Endothelial cell of umbilical vein (primary cell): ENCODE results near the gene HTRA1. TPM values are rescaled to one million over a fixed set of nuclear protein-coding genes. Genes with fewer than 3 reads are reported as not detected.
A peak's percentile ranks its signal among the peaks of the same experiment; 100 is the strongest.

Experiments used
- BruUV-seq: library from RNA; stranded (reverse); fragments of 400-500 nt; replicated peaks from 2 replicates; lab custom pipeline; 2021; lab: Mats Ljungman, UMichigan
- CTCF ChIA-PET: fragments of 300-600, 350-600 bp; sonication (Branson Sonifier 250); formaldehyde crosslinking; loops from one replicate; lab custom pipeline; 2021; ENCODE audit warnings: antibody characterized with exemption, inconsistent platforms; lab: Charles Lee
- POLR2A ChIA-PET: fragments of 300-600, 350-600 bp; sonication (Branson Sonifier 250); formaldehyde crosslinking; loops from one replicate; lab custom pipeline; 2021; ENCODE audit warnings: antibody characterized with exemption, inconsistent platforms; lab: Charles Lee
- DNase-seq: peaks from one replicate; pipeline ENCODE4 v3.0.0-alpha.2; 2011; ENCODE audit warnings: low read depth, low spot score
- FAIRE-seq: peaks from 2 replicates; lab custom pipeline; 2011; peaks lifted over from hg19 to GRCh38; lab: Jason Lieb, UNC
- H2AFZ ChIP-seq: 2 replicates; pipeline ENCODE4 v1.6.0; 2012; ENCODE audit warnings: low read depth, low read length, control low read depth, inconsistent platforms
- H3K27ac ChIP-seq: 2 replicates; pipeline ENCODE4 v1.5.1; 2011; ENCODE audit warnings: low read depth, mild to moderate bottlenecking, control low read depth, low read length, moderate library complexity; ENCODE audit not compliant: insufficient read depth
- H3K27me3 ChIP-seq, 2 experiments: 2 replicates each; pipeline versions ENCODE4 v1.6.0 to v1.6.1; 2011; ENCODE audit warnings: low read length in 2 of 2, mixed read lengths in 1 of 2; ENCODE audit not compliant: control insufficient read depth in 2 of 2, insufficient read depth in 2 of 2
- H3K36me3 ChIP-seq, 2 experiments: 2 replicates in 1 of 2; 3 replicates in 1 of 2; pipeline ENCODE4 v1.5.1; 2011; ENCODE audit warnings: low read length in 2 of 2, mild to moderate bottlenecking in 1 of 2, moderate library complexity in 1 of 2; ENCODE audit not compliant: control insufficient read depth in 2 of 2, insufficient read depth in 2 of 2; ENCODE audit errors: extremely low read depth in 1 of 2
- H3K4me1 ChIP-seq: 3 replicates; pipeline ENCODE4 v1.5.1; 2011; ENCODE audit warnings: mild to moderate bottlenecking, low read length; ENCODE audit not compliant: control insufficient read depth, insufficient read depth; ENCODE audit errors: extremely low read depth
- H3K4me2 ChIP-seq: 2 replicates; pipeline ENCODE4 v1.6.1; 2011; ENCODE audit warnings: low read length, control low read depth, mixed read lengths; ENCODE audit not compliant: insufficient read depth
- H3K4me3 ChIP-seq, 3 experiments: fragments of 200-600 bp in 1 of 3; sonication (generic), shearing (Covaris generic) in 1 of 3; replicated peaks in 1 of 3; 2 replicates each; pipeline ENCODE4 v1.5.1; 2011 to 2016; ENCODE audit warnings: control low read depth in 3 of 3, low read length in 3 of 3, mild to moderate bottlenecking in 2 of 3, inconsistent platforms in 1 of 3, low read depth in 1 of 3, moderate library complexity in 1 of 3; ENCODE audit not compliant: insufficient read depth in 1 of 3
- H3K79me2 ChIP-seq: 2 replicates; pipeline ENCODE4 v1.6.0; 2012; ENCODE audit warnings: low read length, inconsistent platforms; ENCODE audit not compliant: control insufficient read depth, insufficient read depth
- H3K9ac ChIP-seq: replicated peaks from 2 replicates; pipeline ENCODE3; 2011; ENCODE audit warnings: low read length, control low read depth; ENCODE audit not compliant: insufficient read depth; ENCODE audit errors: extremely low read depth
- H3K9me1 ChIP-seq: replicated peaks from 3 replicates; pipeline ENCODE4 v1.6.0; 2011; ENCODE audit warnings: mild to moderate bottlenecking, low read length; ENCODE audit not compliant: control insufficient read depth, insufficient read depth; ENCODE audit errors: extremely low read depth
- H3K9me3 ChIP-seq: replicated peaks from 2 replicates; pipeline ENCODE4 v1.5.1; 2012; ENCODE audit warnings: low read length, inconsistent platforms; ENCODE audit not compliant: control insufficient read depth, insufficient read depth
- H4K20me1 ChIP-seq: replicated peaks from 2 replicates; pipeline ENCODE3; 2011; ENCODE audit warnings: mild to moderate bottlenecking, low read length; ENCODE audit not compliant: control insufficient read depth, insufficient read depth; ENCODE audit errors: extremely low read depth
- CTCF ChIP-seq, 2 donors: IDR thresholded peaks; 1 replicate in 1 of 2; 2 replicates in 1 of 2; pipeline ENCODE4 v1.5.1; 2011; ENCODE audit warnings: low read length in 2 of 2, mild to moderate bottlenecking in 2 of 2, moderate library complexity in 2 of 2, control low read depth in 1 of 2, inconsistent platforms in 1 of 2, low read depth in 1 of 2; ENCODE audit not compliant: insufficient read depth in 1 of 2; ENCODE audit errors: extremely low read depth in 1 of 2
- EZH2 ChIP-seq: IDR thresholded peaks from 2 replicates; pipeline ENCODE4 v1.6.1; 2012; ENCODE audit warnings: borderline replicate concordance, low read depth, mild to moderate bottlenecking, moderate library complexity, low read length, inconsistent platforms; ENCODE audit not compliant: severe bottlenecking
- FOS ChIP-seq: IDR thresholded peaks from 2 replicates; pipeline ENCODE4 v1.6.1; 2011; ENCODE audit warnings: mild to moderate bottlenecking, low read length, moderate library complexity, borderline replicate concordance; ENCODE audit not compliant: insufficient read depth
- GATA2 ChIP-seq: IDR thresholded peaks from 2 replicates; pipeline ENCODE4 v1.7.0; 2011; ENCODE audit warnings: low read depth, mild to moderate bottlenecking, moderate library complexity, mixed read lengths, low read length; ENCODE audit not compliant: insufficient read length, insufficient read depth
- JUN ChIP-seq: IDR thresholded peaks from 2 replicates; pipeline ENCODE4 v1.6.1; 2011; ENCODE audit warnings: borderline replicate concordance, low read depth; ENCODE audit not compliant: insufficient read length, insufficient read depth
- MAX ChIP-seq: IDR thresholded peaks from 2 replicates; pipeline ENCODE4 v1.6.1; 2011; ENCODE audit not compliant: insufficient read depth, insufficient read length
- MYC ChIP-seq: IDR thresholded peaks from one replicate; pipeline ENCODE4 v1.6.1; 2011; ENCODE audit warnings: mild to moderate bottlenecking, low read depth, low read length
- POLR2A ChIP-seq: IDR thresholded peaks from 2 replicates; pipeline ENCODE4 v1.6.1; 2012; ENCODE audit warnings: low read depth, mild to moderate bottlenecking, control low read depth, low read length
- POLR2AphosphoS5 ChIP-seq: IDR thresholded peaks from 2 replicates; pipeline ENCODE4 v1.6.1; 2012; ENCODE audit warnings: low read depth, mild to moderate bottlenecking, control low read depth, low read length, moderate library complexity; ENCODE audit not compliant: insufficient read depth
- dilution Hi-C: fragments of 300-500 bp; cut with MboI; formaldehyde crosslinking; loops from one replicate; pipeline ENCODE4 v1.15.0; 2019; ENCODE audit warnings: low sequenced_read_pairs; ENCODE audit not compliant: extremely low pct_ligation_motif_present
- intact Hi-C: fragments of 100-400 bp; cut with micrococcal nuclease; formaldehyde crosslinking; loops from one replicate; pipeline ENCODE4 v1.10.0; 2022
- polyA plus RNA-seq, 4 experiments: library from polyadenylated mRNA; depleted of rRNA in 3 of 4; stranded (reverse) in 3 of 4; unstranded in 1 of 4; fragments of >200 nt; gene quantifications; 2 replicates each; pipeline versions ENCODE4 v1.2.1 to v1.2.3, GENCODE V29; 2011 to 2012; ENCODE audit warnings: missing spikeins in 1 of 4
- total RNA-seq: library from RNA; stranded (reverse); gene quantifications from 2 replicates; pipeline ENCODE4 v1.2.3, GENCODE V29; 2021

The HTRA1 gene
- total and polyA plus RNA-seq, 2 donors (not counting 3 experiments of a cell fraction or from before 2014, with no cell fraction given), result 192 to 270 TPM

GRCh38 chr10:122558452-122558851, 97.1 kb downstream of the HTRA1 start:
- dilution Hi-C loops (no loop called here), intact Hi-C loops (no loop called here)
- no peak overlapping the region for H2AFZ ChIP-seq
- BruUV-seq, result no TSS peak
- H3K79me2 ChIP-seq, result no peaks in the 10 kb centered on the region
- no peak overlapping the region for H3K27ac ChIP-seq
- peaks cover 17 to 27% of the 10 kb centered on the region in 2 experiments for H3K27me3 ChIP-seq
- H3K9me1 ChIP-seq, result no peaks in the 10 kb centered on the region
- no peak for DNase-seq
- H3K4me1 ChIP-seq, result no peaks in the 10 kb centered on the region
- ChIA-PET CTCF (interaction anchor here (0.6 to 1.5 kb wide), 4 partner anchors 9 to 259 kb away, joined by 3 read pairs; no protein-coding TSS in a partner anchor), POLR2A (no interaction called here)
- H3K4me2 ChIP-seq, result no peak overlapping the region
- FAIRE-seq, result no peak
- no peak overlapping the region for H3K9ac ChIP-seq
- no peaks in the 10 kb centered on the region for H3K36me3 ChIP-seq
- H4K20me1 ChIP-seq, result no peaks in the 10 kb centered on the region
- no peak overlapping the region for H3K4me3 ChIP-seq
- no peak for TF ChIP-seq MYC
- TF ChIP-seq EZH2, result no peak
- TF ChIP-seq POLR2AphosphoS5, result no peak
- no peak for TF ChIP-seq FOS
- no peak for TF ChIP-seq JUN
- no peak for TF ChIP-seq MAX
- H3K9me3 ChIP-seq, result no peaks in the 10 kb centered on the region

GRCh38 chr10:122559228-122559627, 97.9 kb downstream of the HTRA1 start:
- no TSS peak for BruUV-seq
- H3K4me1 ChIP-seq, result no peaks in the 10 kb centered on the region
- DNase-seq (no peak), FAIRE-seq (no peak)
- H3K79me2 ChIP-seq, result no peaks in the 10 kb centered on the region
- H3K27ac ChIP-seq, result no peak overlapping the region
- no peak overlapping the region for H2AFZ ChIP-seq
- dilution Hi-C loops (no loop called here), intact Hi-C loops (no loop called here)
- H3K27me3 ChIP-seq, result peaks cover 22 to 30% of the 10 kb centered on the region in 2 experiments
- TF ChIP-seq CTCF (IDR thresholded peaks at IDR 0.05; ENCODE audit: extremely low read depth in 1 of 2, insufficient read depth in 1 of 2, low read depth in 1 of 2, low read length in 2 of 2), result no peak
- TF ChIP-seq POLR2AphosphoS5, result no peak
- no peak for TF ChIP-seq POLR2A
- TF ChIP-seq JUN, result no peak
- peak; percentile 20 for TF ChIP-seq GATA2
- no peak for TF ChIP-seq MAX
- TF ChIP-seq FOS, result no peak
- no peaks in the 10 kb centered on the region for H4K20me1 ChIP-seq
- H3K4me3 ChIP-seq, result no peak overlapping the region
- no peak overlapping the region for H3K9ac ChIP-seq
- H3K9me1 ChIP-seq, result no peaks in the 10 kb centered on the region
- H3K36me3 ChIP-seq, result no peaks in the 10 kb centered on the region
- no peaks in the 10 kb centered on the region for H3K9me3 ChIP-seq
- ChIA-PET CTCF (interaction anchor here (0.6 to 0.7 kb wide), 3 partner anchors 9 to 260 kb away, joined by 3 read pairs; no protein-coding TSS in a partner anchor), POLR2A (no interaction called here)
- no peak overlapping the region for H3K4me2 ChIP-seq
